HG03342 (cell line): ENCODE measurements around the gene ALG9.

Experiments used
- ATAC-seq: cut with Tn5 transposase; IDR thresholded peaks from one replicate; pipeline ENCODE4 v1.9.1; 2021; ENCODE audit warnings: mild to moderate bottlenecking, moderate library complexity; ENCODE audit not compliant: unreplicated experiment

Gene ALG9, protein sequence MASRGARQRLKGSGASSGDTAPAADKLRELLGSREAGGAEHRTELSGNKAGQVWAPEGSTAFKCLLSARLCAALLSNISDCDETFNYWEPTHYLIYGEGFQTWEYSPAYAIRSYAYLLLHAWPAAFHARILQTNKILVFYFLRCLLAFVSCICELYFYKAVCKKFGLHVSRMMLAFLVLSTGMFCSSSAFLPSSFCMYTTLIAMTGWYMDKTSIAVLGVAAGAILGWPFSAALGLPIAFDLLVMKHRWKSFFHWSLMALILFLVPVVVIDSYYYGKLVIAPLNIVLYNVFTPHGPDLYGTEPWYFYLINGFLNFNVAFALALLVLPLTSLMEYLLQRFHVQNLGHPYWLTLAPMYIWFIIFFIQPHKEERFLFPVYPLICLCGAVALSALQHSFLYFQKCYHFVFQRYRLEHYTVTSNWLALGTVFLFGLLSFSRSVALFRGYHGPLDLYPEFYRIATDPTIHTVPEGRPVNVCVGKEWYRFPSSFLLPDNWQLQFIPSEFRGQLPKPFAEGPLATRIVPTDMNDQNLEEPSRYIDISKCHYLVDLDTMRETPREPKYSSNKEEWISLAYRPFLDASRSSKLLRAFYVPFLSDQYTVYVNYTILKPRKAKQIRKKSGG

DNA sequence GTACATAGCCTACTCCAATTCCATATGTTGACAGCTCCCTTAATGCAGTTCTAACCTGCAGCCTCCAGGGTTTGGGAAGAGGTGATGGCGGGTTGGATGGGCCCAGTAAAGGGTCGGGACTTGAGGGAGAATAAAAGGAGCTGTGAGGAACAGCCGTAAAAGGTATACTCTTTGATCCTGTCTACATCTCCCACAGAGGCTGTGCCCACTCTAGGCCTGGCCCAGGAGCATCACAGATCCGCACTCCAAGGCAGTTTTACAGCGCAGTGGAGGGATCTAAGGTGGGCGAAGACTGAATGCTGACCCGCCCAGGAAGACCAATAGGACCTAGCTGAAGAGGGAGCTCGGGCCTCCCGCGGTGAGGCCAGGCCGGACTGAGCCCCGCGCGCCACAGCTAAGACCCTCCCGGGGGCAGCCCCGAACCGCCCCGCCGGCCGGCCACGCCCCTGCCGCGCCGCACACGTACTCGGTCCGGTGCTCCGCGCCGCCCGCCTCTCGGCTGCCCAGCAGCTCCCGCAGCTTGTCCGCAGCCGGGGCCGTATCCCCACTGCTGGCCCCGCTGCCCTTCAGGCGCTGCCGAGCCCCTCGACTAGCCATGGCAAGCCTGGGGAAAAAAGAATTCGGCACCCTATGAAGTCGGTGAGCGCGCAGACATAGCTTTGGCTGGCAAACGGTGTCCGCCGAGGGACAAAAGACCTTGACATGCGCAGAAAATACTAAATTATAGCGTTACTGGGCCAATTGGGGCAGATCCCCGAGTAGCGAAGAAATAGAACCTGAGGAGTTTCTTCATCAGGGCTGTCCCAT lies at the start of gene ALG9:
TSS of gene ALG9 (minus strand) at position 696 of the 807 bp plus-strand sequence. CDS start at position 597, 99 bp downstream.
- peak; percentile 80 for ATAC-seq

DNA sequence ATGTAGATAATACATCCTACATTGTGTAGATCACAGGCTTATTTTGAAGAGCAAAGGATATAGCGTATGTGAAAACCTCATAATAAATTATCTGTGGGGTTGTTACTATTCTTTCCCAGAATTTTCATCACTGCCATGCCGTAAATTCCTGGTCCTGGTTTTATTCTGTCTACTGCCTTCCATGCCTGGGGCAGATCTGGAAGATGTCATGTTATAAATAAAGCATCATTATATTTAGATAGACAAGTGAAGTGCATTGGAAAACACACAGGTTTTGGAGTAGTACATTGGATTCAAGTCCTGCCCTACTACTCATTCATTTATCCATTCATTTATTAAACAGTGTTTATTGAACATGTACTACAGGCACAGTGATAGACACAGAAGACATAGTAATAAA lies 49.5 kb upstream of the ALG9 start:
- no peak for ATAC-seq

DNA sequence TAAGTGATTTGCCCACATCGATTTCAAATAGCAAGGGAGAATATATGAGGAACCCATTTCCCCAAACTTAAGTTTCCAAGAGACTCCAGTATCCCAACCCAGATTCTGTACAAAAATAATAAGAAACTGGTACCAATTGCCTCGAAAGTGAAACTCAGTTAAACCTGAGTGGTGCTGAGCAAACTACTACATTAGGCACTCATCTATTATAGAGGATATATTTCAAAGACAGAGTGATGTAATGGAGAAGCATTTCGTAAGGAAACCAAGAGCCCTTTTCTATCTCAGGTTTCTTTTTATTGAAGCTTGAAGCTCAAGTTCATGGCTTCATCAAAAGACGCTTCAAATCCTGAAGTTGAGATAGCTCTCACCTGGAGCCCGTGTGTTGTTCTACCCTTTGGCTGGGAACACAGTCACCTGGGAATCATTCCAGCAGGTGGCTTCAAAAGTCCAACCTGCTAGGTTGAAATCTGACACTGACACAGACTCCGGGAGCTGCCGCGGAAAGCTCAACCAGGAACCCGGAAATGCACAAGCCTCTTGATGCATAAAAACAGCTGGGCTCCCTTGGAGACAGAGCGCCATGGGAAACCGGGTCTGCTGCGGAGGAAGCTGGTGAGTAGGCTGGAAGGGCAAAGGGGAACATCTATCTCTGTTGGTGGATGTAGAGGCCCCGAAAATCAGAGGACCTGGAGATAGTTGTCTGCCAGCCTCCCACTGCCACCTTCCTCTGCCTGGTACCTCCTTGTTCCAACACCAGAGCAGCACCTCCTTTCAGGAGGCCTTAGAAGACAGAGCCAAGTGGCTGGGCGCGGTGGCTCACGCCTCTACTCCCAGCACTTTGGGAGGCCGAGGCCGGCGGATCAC lies 47.2 kb upstream of the ALG9 start, which contains the start of gene C11orf52:
TSS of gene C11orf52 (plus strand) at position 524 of the 867 bp plus-strand sequence. CDS start at position 584, 60 bp downstream.
- ATAC-seq, result no peak

DNA sequence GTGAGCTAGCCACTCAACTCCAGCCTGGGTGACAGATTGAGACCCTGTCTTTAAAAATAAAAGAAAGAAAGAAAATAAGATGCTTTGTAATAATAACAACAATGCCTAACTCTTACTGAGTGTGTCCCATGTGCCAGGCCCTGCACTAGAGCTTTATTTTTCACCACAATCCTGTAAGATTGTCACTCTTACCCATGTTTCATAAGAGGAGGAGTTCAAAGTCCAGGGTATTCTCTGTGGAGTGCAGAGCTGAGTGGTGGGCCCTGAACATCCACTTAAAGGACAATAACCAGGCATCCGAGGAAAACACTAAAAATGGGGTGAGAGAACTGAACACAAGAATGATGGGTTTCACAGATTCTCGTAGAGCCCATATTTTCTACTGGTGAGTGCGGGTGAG lies 46.4 kb upstream of the ALG9 start:
- ATAC-seq, result no peak

DNA sequence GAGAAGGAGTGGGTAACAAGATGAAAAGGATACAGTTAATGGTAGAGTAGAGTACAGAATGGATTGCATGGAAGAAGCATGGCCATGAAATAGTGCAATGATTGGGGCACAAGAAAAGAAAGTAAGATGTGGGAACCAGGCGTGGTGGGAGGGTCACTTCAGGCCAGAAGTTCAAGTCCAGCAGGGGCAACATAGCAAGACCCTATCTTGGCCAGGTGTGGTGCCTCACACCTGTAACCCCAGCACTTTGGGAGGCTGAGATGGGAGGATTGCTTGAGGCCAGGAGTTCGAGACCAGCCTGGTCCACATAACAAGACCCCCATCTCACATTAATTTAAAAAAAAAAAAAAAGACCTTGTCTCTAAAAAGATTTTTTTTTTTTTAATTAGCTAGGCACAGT lies 45.9 kb upstream of the ALG9 start:
- ATAC-seq, result no peak

DNA sequence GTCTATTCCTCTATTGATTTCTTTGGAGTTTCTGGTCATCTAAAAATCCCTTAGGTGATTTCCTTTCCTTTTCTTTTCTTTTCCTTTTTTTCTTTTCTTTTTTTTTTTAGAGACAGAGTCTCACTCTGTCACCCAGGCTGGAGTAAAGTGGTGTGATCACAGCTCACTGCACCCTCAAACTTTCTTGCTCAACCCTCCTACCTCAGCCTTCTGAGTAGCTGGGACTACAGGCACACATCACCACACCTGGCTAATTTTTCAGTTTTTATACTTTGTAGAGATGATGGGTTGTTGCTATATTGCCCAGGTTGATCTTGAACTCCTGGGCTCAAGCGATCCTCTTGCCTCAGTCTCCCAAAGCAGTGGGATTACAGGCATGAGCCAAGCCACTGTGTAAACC lies 45.4 kb upstream of the ALG9 start:
- no peak for ATAC-seq

DNA sequence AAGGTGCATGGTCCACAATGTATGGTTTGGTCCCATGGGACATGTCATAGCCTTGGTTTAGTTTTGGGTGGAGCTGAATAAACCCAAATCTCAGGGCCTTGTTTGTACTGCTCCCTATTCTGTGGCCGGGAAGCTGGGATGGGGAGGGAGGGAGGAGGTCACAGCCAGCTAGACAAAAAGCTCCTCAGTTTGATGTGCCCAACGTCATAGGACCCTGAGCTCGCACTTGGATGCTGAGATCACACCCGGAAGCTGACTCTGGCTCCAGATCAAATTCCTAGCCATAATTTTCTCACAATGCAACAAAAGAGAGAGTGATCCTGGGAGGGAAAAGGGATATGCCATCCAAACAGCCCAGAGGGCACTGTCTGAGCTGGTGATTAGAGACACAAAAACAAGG lies 42.6 kb upstream of the ALG9 start:
- ATAC-seq, result no peak

DNA sequence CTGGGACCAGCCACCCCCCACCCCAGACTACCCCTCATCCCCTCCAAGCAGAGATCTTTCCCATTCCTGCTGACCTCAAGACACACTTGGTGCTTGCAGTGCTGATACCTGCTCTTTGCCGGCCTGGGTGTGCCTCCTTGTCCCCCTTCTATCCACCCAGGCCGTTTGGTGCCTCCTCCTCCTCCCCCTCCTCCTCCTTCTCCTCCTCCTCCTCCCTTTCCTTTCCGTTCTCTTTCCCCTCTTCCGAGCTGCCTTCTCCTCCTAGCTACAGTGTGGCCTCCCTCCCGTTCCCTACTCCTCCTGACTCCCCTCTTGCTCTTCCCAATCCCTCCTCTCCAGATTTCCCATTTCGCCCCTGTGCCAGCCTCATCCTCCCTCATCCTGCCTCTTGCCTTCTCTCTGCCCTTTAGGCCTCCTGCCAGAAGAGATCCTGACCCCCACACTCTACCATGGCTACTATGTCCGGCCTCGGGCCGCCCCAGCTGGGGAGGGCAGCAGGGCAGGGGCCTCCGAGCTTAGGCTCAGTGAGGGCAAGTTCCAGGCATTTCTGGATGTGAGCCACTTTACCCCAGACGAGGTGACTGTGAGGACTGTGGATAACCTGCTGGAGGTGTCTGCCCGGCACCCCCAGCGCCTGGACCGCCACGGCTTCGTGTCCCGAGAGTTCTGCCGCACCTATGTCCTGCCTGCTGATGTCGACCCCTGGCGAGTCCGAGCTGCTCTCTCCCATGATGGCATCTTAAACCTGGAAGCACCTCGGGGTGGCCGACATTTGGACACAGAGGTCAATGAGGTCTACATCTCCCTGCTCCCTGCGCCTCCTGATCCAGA lies 41.9 kb upstream of the ALG9 start:
- no peak for ATAC-seq

DNA sequence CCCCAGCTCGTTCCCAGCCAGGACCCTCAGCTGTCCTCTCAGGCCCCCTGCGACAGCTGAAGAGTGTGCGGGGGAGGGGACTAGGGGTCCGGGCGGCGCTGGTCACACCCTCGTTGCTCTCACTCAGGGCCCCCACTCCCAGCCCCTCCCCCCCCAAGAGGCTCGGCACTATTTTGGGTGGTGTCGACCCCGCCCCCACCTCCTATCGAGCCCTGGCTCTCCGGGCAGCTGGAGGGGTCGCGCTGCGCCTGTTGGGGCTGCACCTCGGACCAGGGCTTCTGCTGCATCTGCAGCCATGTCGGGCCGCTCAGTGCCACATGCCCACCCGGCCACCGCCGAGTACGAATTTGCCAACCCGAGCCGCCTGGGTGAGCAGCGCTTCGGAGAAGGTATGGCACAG lies 41.2 kb upstream of the ALG9 start, which contains the start of gene HSPB2:
TSS of gene HSPB2 (plus strand) at position 200 of the 400 bp plus-strand sequence. CDS start at position 296, 96 bp downstream.
- ATAC-seq, result no peak

DNA sequence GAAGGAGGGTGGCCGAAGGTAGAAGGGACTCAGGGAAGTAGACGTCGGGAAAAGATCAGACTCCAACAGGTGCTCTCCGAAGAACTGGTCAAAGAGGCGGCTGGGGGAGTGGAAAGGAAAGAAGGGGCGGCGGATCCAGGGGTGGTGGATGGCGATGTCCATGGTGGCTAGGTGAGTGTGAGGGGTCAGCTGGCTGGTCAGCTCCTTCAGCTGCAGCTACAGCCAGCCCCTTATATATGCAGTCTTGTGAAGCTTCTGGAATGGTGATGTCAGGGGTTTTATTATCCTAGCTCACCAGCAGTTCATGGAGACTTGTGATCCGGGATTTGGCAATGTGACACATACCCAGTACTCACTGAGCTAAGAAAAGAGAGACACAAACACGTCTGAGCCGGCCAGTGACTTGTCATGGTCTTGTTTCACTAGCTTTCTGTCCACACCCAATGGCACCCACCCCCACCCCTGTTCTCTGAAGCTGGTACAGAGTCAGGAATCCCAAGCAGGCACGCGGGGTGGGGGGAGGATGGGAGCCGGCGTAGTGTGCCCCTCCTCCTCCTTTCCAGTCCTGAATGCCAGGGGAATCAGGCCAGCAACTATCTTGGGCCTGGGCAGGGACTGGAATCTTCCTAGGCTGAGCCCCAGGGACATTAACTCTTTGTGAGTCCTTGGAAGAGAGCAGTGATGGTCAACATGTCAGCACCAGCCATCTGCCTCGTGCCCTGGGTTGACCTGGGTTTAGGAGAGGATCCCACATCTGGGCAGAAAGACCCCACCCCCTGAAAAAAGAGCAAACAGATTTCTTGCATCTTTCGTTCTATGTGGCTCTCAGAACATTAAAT lies 40.4 kb upstream of the ALG9 start, which contains the start of gene CRYAB:
TSS of gene CRYAB (minus strand) at position 208 of the 839 bp plus-strand sequence. CDS start at position 162, 46 bp downstream.
- ATAC-seq, result no peak

DNA sequence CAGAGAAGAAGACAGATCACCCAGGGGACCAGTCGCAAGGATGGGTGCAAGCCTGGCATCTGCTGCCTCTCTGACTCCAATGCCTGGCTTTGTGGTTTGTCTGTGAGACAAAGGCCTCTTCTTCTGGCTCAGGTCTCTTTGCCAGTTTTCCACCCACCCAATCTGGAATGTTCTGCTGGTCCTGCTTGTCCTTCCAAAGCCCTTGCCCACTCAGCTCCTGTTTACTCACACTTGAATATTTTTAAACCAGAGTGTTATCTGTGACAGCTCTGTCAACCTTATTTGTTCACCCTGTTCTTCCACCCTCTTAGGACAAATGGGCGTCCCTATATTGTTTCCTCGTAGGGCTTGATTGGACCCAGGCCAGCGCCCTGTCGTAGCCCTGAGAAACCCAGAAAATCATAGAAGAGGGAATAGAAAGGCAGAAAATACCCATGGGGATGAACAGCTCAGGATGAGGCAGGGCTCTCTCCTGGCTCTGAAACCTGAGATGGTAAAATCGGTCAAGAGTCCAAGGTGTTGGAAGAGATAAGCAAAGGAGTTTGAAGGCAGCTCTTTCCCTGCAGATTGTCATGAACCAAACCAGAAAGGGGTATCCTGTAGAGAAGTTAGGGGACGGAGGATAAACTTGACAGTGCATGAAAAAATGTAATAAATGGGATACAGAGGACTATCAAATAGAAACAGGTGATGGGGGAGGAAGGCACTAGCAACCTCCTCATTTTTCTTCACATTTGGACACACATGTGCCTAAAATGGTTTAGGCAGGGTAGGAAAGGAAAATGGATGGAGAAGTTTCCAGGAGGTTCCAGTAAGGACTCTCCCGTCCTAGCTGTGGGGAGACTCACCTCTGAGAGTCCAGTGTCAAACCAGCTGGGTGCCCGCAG lies 39.5 kb upstream of the ALG9 start:
- no peak for ATAC-seq

DNA sequence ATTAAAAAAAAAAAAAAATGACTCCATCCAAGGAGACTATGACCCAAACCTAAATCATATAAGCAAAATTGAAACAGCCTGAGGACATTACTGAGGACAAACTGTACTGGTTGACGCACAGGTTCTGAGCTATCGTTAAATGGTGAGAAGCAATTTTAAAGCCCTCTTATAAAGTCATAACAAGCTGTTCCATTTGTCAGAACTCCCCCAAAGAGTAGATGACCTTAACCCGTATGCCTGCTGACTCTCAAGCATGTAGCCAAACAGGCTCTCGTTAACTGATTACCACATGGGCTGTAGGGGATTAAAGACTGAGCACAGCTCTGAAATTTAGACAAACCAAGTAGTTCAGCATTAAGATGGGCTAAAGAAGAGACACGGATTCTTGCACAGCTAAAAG lies 38.0 kb upstream of the ALG9 start:
- no peak for ATAC-seq

DNA sequence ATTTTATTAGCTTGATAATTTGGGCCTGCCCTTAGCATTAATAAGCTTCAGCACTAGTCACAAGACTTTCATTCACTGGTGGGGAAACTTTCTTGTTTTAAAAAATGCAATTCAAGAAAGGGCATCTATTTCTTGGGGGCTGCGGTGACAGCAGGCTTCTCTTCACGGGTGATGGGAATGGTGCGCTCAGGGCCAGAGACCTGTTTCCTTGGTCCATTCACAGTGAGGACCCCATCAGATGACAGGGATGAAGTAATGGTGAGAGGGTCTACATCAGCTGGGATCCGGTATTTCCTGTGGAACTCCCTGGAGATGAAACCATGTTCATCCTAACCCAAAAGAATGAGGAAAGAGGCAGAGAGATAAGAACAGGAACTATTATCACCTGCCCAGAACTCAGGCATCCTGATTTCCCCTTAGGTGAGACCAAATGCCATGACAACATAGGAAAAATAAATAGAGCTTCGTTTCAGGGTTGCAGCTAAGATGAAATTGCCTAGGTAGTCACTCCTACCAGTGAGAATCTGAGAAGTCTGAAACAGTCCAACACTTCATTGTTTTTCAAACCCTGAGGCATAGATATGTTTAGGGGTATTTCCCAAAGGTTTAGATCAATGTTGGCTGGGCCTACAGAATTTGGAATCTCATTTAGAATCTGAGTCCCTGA lies 37.4 kb upstream of the ALG9 start:
- ATAC-seq, result no peak

DNA sequence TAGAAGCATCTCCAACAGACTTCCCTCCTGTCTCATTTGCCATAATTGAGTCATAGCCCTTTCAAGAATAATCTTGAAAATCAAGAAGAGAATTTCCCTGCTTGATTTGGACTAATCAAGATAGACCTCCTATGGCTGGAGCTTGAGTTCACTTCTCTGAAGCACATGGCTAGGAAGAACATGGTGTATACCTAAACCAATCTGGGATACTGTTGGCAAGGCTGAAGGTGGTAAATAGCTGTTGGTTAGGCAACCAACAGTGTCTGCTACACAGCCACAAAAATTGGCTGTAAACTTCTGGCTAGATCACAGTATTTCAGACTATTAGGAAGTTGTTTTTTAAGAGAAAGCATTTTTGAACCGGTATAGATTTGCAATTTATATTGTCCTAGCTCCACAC lies 35.3 kb upstream of the ALG9 start:
- ATAC-seq, result no peak

DNA sequence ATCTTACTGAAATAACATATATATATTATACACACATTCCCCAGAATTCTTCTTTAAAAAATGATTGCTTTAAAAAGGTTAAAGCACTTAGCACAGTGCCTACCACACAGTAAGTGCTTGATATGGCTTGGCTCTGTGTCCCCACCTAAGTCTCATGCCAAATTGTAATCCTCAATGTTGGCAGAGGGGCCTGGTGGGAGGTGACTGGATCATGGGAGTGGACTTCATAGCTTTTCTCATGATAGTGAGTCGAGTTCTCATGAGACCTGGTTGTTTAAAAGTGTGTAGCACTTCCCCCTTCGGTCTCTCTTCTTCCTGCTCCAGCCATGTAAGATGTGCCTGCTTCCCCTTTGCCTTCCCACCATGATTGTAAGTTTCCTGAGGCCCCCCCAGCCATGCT lies 34.0 kb upstream of the ALG9 start:
- ATAC-seq, result no peak

DNA sequence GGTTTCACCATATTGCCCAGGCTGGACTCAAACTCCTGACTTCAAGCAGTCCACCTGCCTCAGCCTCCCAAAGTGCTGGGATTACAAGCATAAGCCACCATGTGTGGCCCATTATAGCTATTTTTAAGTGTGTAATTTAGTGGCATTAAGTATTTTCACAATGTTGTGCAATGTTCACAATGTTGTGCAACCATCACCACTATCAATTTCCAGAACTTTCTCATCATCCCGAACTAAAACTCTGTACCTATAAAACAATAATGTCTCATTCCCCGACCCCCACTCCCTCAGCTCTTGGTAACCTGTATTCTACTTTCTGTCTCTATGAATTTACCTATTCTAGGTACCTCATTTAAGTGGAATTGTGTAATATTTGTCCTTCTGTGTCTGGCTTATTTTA lies 15.5 kb upstream of the ALG9 start:
- ATAC-seq, result no peak

DNA sequence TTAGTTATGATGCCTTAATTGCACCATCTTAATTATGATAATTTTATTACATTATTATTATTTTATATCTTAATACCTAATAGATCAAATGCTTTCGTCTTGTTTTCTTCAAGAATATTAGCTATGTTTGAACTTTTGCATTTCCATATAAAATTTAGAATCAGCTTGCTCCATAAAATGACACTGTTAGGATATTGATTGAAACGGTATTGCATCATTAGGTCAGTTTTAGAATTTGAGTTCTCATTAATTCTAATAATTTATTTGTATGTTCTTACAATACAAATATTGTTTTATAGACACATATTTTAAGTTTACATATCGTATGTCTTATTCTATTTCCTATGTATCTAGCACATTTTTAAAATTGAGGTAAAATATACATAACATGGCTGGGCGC lies 14.7 kb upstream of the ALG9 start:
- ATAC-seq, result no peak
